Left renal pelvis (tissue), 4 donors: ENCODE results near the gene ALDH7A1. TPM values are rescaled to one million over a fixed set of nuclear protein-coding genes. Genes with fewer than 3 reads are reported as not detected.
"Not testable (repeated sequence)": the region's sequence is repeated elsewhere in the genome, so short reads cannot be mapped to it uniquely, and the experiment has no call there.

ENCODE experiments used
- DNase-seq, 4 donors: peaks; one replicate each; pipeline ENCODE4 v3.0.0-alpha.2; 2013; ENCODE audit warnings: low read depth in 4 of 4, low spot score in 3 of 4
- polyA plus RNA-seq, 4 donors: library from polyadenylated mRNA; unstranded; fragments of 120-200 nt; gene quantifications; one replicate each; pipeline ENCODE4 v1.2.1, GENCODE V29; 2013; ENCODE audit not compliant: insufficient read length in 4 of 4

Gene ALDH7A1
- 100 to 1,000 TPM in 3 of 4 donors, 10 to 100 TPM in 1; 86.5 to 165 (median 145) TPM for polyA plus RNA-seq

GRCh38 chr5:126594748-126595485 lies at the start of gene ALDH7A1:
TSS of gene ALDH7A1 (minus strand) at chr5:126595219. CDS start at chr5:126595198, 21 bp downstream.
- DNase-seq, result peak; percentile 78 to 92 (median 90)

GRCh38 chr5:126641387-126641786 lies 46.4 kb upstream of the ALDH7A1 start:
- no peak for DNase-seq

- DNase-seq, result no peak
These were observed 45.8 kb upstream of the ALDH7A1 start for GRCh38 chr5:126640866-126641265.

GRCh38 chr5:126636956-126637355 lies 41.9 kb upstream of the ALDH7A1 start:
- no peak for DNase-seq

GRCh38 chr5:126635585-126635984 lies 40.6 kb upstream of the ALDH7A1 start:
- DNase-seq, result no peak

- DNase-seq, result no peak
These were observed 38.5 kb upstream of the ALDH7A1 start for GRCh38 chr5:126633552-126633951.

GRCh38 chr5:126631920-126632319 lies 36.9 kb upstream of the ALDH7A1 start:
- no peak for DNase-seq

GRCh38 chr5:126628102-126628501 lies 33.1 kb upstream of the ALDH7A1 start:
- no peak for DNase-seq

GRCh38 chr5:126624534-126624933 lies 29.5 kb upstream of the ALDH7A1 start:
- DNase-seq, result no peak

- DNase-seq, result no peak
These were observed 24.8 kb upstream of the ALDH7A1 start for GRCh38 chr5:126619781-126620180.

- DNase-seq, result not testable (repeated sequence)
These were observed 22.6 kb upstream of the ALDH7A1 start for GRCh38 chr5:126617603-126618002.

GRCh38 chr5:126615286-126615685 lies 20.3 kb upstream of the ALDH7A1 start:
- no peak for DNase-seq

GRCh38 chr5:126613941-126614592 lies 19.0 kb upstream of the ALDH7A1 start:
- no peak for DNase-seq

GRCh38 chr5:126610616-126611015 lies 15.6 kb upstream of the ALDH7A1 start:
- no peak for DNase-seq

GRCh38 chr5:126610160-126610559 lies 15.1 kb upstream of the ALDH7A1 start:
- DNase-seq, result no peak

GRCh38 chr5:126605525-126605924 lies 10.5 kb upstream of the ALDH7A1 start:
- no peak for DNase-seq

- DNase-seq, result no peak
These were observed 8.5 kb upstream of the ALDH7A1 start for GRCh38 chr5:126603402-126603991.

GRCh38 chr5:126600631-126601511 lies 5.9 kb upstream of the ALDH7A1 start, which contains the start of gene PHAX:
TSS of gene PHAX (plus strand) at chr5:126600947. CDS start at chr5:126600963, 16 bp downstream.
- DNase-seq, result peak; percentile 64 to 74 (median 70)

- not testable (repeated sequence) for DNase-seq
These were observed 5.1 kb upstream of the ALDH7A1 start for GRCh38 chr5:126599971-126600630.

GRCh38 chr5:126599499-126599898 lies 4.5 kb upstream of the ALDH7A1 start:
- no peak for DNase-seq
